Measurements from ENCODE around the gene THRAP3. TPM values are rescaled to one million over a fixed set of nuclear protein-coding genes. Genes with fewer than 3 reads are reported as not detected.
A peak's percentile ranks its signal among the peaks of the same experiment; 100 is the strongest.
"Not testable (repeated sequence)": the region's sequence is repeated elsewhere in the genome, so short reads cannot be mapped to it uniquely, and the experiment has no call there.

Gene THRAP3
- total RNA-seq, 1 experiment from 2014 or later: 75.0 TPM

DNA sequence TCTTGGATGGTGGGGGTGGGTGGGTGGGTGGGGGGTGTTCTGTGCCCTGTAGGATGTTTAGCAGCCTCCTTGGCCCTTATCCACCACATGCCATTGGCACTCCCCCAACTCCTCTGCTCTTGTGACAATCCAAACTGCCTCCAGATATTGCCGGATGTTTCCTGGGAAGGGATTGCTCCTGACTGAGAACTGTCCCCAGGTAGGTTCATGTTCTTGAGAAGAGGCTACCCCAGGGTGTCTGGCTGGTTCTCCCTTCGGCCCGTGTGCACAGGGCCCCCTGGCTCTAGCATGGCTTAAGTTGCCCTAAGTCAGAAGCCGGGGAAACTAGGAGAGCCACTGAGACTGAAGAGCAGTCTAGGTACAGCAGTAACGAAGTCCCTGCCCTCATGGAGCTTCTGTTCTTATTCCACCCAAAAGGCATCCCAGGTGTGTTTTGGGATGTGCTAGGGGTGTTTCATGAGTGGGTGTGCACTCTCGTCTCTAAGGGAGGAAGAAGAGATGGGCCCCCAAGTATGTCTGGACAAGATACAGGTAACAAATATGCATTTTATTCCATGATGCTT is 19.8 kb upstream of the THRAP3 start:
- DNase-seq (ENCODE audit: low read depth): peak; percentile 26

DNA sequence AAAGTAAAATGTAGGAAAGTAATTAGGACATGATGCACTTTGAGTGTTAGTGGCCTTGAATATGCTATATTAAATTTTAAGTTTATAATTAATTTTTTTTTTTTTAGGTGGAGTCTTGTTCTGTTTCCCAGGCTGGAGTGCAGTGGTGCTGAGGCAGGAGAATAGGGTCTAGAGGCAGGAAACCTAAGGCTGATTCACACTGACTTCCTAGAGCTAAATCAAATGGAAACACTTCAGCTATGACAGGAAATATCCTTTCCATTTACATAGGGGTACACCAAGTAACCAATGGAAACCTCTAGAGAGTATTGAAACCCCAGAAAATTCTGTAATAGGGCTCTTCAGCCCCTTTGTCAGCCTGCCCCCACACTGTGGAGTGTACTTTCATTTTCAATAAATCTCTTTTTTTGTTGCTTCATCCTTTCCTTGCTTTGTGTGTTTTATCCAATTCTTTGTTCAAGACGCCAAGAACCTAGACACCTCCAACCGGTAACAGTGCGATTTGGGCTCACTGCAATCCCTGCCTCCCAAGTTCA is 17.9 kb upstream of the THRAP3 start:
- DNase-seq (ENCODE audit: low read depth): no peak

DNA sequence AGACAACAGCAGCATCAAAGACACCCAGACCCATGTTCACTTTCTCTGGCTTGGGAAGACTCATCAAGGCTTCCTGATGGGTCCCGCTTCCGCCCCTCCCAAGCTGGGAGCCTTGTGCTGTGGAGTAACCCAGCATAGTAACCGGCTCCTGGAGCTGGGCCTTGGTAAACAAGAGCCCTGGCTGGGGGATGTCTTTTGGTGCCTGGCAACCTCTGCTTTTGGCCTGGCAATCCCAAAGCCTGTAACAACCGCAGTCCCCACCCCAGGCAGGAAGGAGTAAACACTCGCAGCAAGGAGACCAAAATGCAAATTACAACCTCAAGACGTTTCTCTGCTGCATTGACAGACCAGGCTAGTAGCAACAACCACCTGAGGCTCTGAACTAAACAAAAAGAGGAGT is 16.9 kb upstream of the THRAP3 start:
- DNase-seq (ENCODE audit: low read depth): peak; percentile 8

DNA sequence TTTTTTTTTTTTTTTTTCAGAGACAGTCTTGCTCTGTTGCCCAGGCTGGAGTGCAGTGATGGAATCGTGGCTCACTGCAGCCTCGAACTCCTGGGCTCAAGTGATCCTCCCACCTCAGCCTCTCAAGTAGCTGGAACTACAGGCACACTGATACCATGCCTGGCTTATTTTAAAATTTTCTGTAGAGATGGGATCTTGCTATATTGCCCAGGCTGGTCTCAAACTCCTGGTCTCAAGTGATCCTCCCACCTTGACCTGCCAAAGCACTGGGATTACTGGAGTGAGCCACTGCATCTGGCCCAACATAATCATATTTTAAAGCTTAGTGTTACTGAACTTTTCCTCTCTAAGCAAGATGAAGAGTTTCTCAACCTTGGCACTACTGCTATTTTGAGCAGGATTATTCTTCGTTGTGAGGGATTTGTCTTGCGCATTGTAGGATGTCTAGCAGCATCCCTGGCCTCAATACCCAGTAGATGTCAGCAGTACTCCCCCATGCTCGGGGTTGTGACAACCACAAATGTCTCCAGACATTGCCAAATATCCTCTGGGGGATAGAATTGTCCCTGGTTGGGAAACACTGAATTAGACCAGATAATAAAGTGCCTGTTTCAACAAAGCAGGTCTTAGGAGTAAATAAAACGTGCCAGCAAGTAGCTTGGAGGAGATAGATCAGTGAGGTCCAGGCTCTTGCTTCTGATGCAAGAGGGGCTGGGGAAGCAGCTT is 15.1 kb upstream of the THRAP3 start:
- no peak for DNase-seq (ENCODE audit: low read depth)

DNA sequence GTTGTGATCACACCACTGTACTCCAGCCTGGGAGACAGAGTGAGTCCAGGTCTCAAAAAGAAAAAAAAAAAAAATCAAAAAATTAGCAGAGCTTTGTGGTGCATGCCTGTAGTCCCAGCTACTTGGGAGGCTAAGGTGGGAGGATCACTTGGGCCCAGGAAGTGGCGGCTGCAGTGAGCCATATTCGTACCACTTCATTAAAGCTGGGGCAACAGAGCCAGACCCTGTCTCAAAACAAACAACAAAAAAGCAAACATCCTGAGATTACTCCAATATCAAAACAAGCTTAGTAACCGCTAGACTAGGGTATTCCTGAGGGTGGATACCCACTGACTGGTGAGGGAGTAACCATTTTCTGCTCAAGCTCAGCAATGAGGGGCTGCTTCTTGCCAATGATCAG is 12.9 kb upstream of the THRAP3 start:
- DNase-seq (ENCODE audit: low read depth): no peak

DNA sequence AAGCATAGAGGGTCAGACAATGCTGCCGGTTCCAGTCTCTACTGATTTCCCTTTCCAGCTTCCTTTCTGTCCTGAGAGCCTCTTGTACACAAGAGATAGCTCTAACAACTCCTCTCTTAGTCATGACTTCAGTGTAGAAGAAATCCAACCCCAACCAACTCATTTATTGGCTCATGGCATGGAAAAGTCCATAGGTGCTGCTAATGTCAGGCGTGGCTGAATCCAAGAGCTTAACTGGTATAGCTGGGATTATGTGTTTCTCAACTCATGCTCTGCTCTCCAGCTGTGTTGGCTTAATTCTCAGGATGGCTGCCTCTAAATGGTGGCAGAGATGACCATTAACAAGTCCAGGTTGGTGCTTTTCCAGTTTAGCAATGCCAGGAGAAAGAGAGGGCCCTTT is 12.4 kb upstream of the THRAP3 start:
- DNase-seq (ENCODE audit: low read depth): no peak

DNA sequence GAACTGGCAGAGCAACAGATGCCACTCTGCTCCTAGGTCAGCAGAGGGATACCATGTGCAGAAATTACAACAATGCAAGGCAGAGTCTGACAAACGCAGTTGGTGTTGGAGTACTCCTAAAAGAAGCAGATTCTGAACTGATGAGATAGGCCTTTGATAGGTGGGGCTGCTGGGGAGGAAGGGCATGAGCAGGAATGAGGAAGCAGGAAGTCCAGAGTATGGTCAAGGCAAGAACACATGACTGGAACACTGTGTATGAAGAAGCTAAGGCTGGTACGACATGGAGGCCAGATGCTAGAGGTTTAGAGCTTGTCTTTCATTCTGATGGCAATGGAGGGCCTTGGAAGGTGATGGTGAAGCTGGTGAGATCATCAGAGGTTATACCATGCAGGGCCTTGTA is 11.5 kb upstream of the THRAP3 start:
- no peak for DNase-seq (ENCODE audit: low read depth)

DNA sequence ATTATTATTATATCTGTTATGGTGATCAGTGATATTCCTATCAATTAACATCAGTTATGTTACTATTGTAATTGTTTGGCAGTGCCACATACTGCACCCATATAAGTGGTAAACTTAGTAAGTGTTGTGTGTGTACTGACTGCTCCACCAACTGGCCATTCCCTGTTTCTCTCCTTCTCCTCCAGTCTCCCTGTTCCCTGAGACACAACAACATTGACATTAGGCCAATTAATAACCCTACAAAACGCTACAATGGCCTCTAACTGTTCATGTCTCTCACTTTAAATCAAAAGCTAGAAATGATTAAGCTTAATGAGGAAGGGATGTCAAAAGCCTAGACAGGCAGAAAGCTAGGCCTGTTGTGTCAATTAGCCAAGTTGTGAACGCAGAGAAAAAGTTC is 6.6 kb upstream of the THRAP3 start:
- DNase-seq (ENCODE audit: low read depth): peak; percentile 35

DNA sequence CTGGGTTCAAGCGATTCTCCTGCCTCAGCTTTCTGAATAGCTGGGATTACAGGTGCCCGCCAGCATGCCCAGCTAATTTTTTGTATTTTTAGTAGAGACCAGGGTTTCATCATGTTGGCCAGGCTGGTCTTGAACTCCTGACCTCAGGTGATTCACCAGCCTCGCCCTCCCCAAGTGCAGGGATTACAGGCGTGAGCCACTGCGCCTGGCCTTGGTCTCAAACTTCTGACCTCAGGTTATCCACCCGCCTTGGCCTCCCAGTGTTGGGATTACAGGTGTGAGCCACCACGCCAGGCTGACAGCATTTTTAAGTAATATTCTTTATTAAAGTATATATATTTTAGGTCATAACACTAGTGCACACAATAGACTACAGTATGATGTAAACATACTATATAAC is 2.3 kb upstream of the THRAP3 start:
- DNase-seq (ENCODE audit: low read depth): not testable (repeated sequence)

DNA sequence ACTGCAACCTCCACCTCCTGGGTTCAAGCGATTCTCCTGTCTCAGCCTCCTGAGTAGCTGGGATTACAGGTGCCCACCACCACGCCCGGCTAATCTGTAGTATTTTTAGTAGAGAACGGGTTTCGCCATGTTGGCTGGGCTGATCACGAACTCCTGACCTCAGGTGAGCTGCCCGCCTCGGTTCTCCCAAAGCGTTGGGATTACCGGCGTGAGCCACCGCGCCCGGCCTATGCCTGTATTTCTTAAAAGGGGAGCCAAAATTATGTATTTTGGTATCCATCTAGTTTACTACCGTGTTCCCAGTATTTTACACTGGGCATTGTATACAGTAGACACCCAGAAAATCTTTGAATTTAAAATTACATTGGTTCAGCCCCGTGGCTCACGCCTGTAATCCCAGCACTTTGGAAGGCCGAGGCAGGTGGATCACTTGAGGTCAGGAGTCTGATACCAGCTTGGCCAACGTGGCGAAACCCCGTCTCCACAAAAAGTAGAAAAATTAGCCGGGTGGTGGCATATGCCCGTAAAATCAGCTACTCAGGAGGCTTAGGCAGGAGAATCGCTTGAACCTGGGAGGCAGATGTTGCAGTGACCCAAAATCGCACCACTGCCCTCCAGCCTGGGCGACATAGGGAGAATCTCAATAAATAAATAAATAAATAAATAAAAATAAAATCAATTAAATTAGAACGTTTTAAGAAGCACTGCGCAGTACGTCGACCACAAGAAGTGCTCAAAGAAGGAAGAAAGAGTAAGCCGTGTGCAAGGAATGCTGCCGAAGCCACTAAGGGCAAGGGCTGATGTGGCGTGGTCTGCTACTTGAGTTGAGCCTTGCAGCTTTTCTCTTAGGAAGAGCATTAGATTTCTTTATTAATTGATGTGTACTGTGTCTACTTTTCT is 1.5 kb upstream of the THRAP3 start:
- DNase-seq (ENCODE audit: low read depth): no peak

DNA sequence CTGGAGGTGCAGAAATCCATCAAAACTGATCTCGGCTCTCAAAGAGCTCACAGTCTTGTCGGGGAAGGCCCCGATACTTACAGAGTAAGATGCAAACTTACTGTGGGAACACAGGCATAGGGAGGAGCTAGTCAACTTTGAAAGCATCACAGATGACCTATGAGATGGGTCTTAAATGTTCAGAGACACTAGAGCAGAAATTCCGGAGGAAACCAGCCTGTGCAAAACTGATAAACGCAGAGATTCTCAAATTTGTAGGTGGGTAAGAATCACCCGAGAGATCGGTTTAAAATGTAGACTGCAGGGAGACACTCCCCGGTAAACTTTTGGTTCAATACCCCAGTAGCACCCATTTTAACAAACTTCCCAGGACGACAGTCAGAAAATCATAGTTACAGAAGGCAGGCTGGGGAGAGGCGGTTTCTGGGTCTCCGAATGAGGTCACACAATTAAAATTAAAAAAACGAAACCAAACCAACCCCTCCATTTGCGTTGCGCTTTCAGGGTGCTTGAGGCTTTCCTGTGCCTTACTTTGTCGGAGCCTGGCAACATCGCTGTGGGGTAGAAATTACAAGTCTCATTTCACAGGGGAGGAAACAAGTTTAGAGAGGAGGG is 755 bp upstream of the THRAP3 start:
- DNase-seq (ENCODE audit: low read depth): peak; percentile 63

DNA sequence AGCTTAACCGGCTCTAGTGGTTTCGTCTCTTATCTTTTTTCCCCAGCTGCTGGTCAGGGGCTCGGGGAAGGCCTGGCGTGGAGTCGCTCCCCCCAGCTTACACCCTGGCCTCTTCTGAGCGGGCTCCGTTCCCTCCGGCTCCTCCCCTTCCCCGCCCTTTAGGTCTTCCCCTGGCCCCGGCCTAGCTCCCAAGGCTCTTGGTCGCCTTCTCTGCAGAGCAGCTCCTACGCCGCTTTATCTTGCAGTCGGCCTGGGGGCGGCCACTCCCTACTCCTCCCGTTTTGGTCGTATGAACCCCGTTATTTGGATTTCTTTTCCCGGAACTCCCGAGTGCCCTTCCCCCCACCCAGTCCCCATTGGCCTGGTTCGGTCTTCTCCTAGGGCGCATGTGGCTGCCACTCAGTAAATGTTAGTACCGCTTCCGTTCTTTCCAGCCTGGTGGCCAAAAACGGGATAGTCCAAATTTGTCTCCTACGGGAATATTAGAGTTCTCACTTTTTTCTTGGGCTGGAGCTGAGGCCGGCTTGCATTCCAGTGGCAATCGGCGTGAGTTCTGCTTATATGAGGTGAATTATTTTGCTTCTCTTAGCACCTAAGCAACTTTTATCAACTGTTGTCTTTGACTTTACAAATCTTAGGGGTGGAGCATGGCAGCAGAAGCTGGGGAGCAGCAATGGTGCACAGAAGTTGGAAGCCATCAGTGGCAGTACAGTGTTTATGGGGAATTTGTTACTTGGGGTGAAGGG is 467 bp downstream of the THRAP3 start:
- peak; percentile 89 for DNase-seq (ENCODE audit: low read depth)

DNA sequence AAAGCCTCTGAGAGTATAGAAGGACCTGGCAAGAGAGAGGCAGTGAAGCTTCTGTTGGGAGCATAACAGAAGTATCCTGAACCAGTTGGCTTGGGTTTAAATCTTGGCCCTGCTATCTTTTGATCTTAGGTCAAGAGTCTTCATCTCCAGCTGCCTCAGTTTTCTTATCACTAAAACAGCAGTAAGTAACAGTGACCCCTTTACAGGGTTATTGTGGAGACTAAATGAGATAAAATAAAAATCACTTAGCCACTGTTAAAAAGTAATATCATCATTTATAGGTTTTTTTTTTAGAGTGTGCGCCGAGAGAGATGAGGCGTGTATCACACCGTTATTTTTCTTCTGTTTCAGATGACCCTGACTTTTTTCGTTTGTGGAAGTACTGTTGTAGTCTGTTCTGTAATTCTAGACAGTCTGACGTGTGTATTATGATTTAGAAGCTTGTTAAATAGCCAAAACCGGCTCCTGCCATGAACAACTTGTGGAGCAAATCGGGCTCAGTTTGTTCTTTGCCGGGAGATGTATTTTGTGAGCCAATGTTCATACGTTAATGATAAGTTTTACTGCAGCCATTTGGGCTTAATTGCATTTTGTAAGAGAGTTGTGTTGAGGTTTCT is 1.1 kb downstream of the THRAP3 start:
- no peak for DNase-seq (ENCODE audit: low read depth)

DNA sequence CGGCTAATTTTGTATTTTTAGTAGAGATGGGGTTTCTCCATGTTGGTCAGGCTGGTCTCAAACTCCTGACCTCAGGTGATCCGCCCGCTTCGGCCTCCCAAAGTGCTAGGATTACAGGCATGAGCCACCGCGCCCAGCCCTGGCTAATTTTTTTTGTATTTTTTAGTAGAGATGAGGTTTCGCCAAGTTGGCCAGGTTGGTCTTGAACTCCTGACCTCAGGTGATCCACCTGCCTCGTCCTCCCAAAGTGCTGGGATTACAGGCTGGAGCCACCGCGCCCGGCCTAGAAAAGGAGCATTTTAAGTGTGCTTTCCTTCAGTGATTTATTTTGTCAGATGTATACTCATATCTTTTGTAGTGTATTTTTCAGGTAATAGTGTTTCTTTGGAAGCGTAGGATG is 6.0 kb downstream of the THRAP3 start:
- not testable (repeated sequence) for DNase-seq (ENCODE audit: low read depth)

DNA sequence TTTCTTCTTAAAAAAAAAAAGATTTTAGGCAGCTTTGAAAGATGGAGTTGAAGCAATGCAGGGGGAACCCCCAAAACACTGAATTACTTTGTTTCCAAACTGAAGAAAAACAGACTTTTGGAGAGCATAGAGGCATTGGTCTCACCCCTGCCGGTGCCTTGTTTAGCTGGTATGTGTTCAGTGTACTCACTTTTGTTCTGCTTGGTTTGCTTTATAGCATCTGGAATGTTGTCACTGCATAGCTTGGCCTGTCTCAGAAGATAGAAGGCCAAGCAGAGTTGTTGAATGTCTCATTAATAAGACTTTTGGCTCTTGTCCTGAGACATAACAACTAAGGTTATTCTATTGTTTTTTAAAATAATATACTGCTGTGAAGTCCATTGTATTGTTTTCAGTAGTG is 6.9 kb downstream of the THRAP3 start:
- DNase-seq (ENCODE audit: low read depth): no peak

DNA sequence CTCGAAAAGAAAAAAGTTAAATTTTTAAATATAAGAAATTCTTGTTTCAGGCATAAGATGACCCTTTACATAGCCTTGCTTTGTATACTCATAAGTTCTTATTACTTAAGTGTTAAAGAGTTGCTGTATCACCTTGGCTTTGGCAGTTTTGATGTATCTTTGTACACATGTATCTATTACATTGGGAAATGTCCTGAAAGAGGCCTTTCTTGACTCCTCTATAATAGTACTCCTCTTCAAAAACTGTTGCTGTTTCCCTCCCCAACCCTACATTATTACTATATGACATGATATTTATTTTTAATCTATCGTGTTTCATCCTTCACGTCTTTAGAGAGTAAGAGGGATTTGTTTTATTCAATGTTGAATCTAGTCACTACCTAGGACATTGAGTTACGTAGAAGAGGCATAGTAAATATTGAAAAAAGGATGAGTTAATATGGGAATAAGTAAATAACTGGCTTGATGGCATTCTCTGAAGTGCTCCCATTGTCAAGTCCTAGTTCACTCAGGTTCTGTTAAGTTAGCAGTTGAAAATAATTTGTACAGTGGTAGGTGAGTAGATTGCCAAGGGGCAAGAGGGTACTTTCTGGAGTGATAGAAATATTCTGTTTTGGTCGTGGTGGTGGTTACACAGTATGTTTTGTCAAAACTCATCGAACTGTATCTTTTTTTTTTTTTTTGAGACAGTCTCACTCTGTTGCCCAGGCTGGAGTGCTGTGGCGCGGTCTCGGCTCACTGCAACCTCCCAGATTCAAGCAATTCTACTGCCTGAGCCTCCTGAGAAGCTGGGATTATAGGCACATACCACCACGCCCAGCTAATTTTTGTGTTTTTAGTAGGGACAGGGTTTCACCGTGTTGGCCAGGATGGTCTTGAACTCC is 8.2 kb downstream of the THRAP3 start:
- DNase-seq (ENCODE audit: low read depth): no peak

DNA sequence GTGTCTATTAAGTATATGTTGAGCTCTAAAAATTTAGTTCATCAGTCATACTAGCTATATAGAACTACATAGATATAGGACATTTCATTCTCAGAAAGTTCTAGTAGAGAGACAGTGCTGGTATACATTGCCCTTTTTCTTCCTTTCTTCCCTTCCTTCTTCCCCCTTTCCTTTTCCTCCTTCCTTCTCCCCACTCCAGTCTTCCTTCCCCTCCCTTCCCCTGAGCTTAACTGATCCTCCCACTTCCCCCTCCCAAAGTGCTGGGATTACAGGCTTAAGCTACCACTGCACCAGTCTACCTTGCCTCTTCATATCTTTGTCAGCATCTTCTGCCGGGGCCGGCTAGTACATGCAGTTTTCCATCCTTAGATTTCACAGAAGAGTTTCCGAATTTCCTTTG is 12.1 kb downstream of the THRAP3 start:
- DNase-seq (ENCODE audit: low read depth): no peak

DNA sequence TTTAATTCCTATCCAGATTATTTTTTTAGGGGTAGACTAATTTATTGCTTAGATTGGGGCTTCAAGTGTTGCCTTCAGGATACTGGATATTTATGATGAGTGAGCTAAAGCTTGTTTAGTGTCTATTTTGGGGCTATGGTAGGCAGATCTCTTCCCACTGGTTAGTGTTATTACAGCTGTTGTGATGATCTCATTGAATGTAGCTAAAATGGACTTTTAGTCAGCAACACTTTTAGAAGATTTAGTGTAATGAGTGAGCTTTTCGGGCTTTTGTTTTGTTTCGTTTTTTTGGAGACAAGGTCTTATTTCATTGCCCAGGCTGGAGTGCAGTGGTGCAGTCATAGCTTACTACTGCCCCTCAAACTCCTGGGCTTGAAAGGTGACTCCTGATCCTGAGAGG is 14.2 kb downstream of the THRAP3 start:
- peak; percentile 13 for DNase-seq (ENCODE audit: low read depth)

DNA sequence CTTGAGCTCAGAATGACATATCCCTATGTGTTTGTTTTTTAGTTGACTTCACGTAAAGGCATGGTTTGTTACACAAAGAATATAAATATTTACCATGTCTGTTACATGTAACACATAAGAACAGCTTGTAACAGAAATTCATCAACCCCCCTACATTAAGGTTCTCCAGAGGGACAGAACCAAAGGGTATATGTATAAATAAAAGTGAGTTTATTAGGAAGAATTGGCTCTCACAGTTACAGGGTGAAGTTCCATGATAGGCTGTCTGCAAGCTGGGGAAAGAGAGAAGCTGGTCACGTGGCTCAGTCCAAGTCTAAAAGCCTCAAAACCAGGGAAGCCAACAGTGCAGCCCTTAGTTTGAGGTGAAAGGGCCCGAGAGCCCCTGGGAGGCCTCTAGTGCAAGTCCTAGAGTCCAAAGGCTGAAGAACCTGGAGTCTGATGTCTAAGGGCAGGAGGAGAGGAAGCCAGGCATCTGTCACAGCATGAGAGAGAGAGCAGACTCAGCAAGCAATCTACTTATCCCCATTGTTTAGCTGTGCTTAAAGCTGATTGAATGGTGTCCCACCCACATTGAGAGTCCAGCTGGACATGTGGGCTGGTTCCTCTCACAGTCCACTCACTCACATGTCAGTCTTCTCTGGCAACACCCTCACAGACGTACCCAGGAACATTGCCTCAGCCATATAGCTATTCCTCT is 15.8 kb downstream of the THRAP3 start:
- DNase-seq (ENCODE audit: low read depth): no peak
